Activated B cell treated with CpG ODN at 0.5 μM for 24 hours (primary cell): Measurements from ENCODE around the gene FAHD1. TPM values are rescaled to one million over a fixed set of nuclear protein-coding genes. Genes with fewer than 3 reads are reported as not detected.

Experiments used
- ATAC-seq: fragments of 200-7000 bp; cut with Tn5 transposase; one replicate; pipeline ENCODE4 v1.10.0; 2021; ENCODE audit warnings: low read depth, mild to moderate bottlenecking, moderate library complexity
- CTCF ChIA-PET: fragments of 350-600 bp; sonication (Branson Sonifier 250); formaldehyde crosslinking; loops from one replicate; lab custom pipeline; 2021; ENCODE audit warnings: antibody characterized with exemption; lab: Charles Lee
- POLR2A ChIA-PET: fragments of 350-600 bp; sonication (Branson Sonifier 250); formaldehyde crosslinking; loops from one replicate; lab custom pipeline; 2021; ENCODE audit warnings: antibody characterized with exemption; lab: Charles Lee
- DNase-seq: peaks from one replicate; pipeline ENCODE4 v3.0.0; 2022
- H3K27ac Mint-ChIP-seq: one replicate; pipeline ENCODE4 v1.8.0; 2020; ENCODE audit warnings: mixed read lengths
- H3K27me3 Mint-ChIP-seq: one replicate; pipeline ENCODE4 v1.8.0; 2021; ENCODE audit warnings: mixed read lengths
- H3K36me3 Mint-ChIP-seq: one replicate; pipeline ENCODE4 v1.8.0; 2021; ENCODE audit warnings: low read depth, mixed read lengths
- H3K4me1 Mint-ChIP-seq: one replicate; pipeline ENCODE4 v1.8.0; 2021; ENCODE audit warnings: mixed read lengths
- H3K4me3 Mint-ChIP-seq: one replicate; pipeline ENCODE4 v1.8.0; 2020; ENCODE audit warnings: mild to moderate bottlenecking, mixed read lengths
- H3K9me3 Mint-ChIP-seq: one replicate; pipeline ENCODE4 v1.8.0; 2020; ENCODE audit warnings: mixed read lengths
- intact Hi-C: fragments of 100-400 bp; cut with micrococcal nuclease; formaldehyde crosslinking; loops from one replicate; pipeline ENCODE4 v1.15.1; 2024
- total RNA-seq: library from RNA; stranded (reverse); gene quantifications from 2 replicates; pipeline ENCODE4 v1.2.3, GENCODE V29; 2022
- TF ChIP-seq, protein P1 (sequence below): fragments of 200-600 bp; IDR thresholded peaks from one replicate; pipeline ENCODE4 v1.8.0; 2022; ENCODE audit warnings: antibody characterized with exemption, mild to moderate bottlenecking

FAHD1 gene
- total RNA-seq, 1 donor from 2014 or later: 10.2 TPM

DNA sequence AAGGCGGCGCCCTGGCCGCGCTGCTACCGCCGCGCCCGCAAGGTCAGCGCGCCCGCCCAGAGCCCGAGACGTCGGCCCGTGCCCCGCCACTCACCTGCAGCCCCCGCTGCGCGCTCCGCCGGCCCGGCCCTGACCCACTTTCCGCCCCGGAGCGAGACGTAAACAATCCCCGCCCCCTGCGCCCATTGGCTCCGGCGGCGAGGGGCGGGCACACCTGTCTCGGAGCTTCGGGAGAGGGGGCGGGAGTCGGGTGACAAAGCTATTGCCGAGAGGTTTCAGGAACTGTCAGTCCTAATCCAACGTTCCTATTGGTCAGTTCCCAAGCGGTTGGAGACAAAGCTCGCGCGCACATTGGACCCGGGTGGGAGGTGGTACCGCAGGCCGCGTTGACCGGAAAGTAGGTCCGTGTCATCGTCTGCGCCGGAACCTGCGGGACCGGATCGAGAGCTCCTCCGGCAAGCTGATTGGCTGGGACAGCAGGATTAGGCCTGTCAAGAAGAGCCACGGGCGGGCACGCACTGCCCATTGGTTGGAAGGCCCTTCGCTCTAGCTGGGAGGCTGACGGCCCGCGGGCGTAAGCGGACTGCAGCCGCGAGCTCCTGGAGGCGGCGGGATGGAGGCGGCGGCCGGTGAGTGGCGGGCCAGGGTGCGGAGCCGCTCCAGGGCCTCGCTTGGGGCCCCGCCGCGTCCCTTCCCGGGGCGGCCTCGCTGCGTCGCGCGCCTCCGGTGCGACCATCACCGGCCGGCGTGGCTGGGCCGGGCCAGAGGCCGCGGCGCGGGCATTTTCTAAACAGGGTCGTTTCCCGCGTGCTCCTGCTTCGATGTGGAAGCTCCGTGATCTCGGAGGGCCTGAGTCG, 44.4 kb upstream of the FAHD1 start, which contains the start of the genes NUBP2 and SPSB3:
Gene NUBP2 (plus strand): TSS at position 553 of the 857 bp plus-strand sequence. CDS start 61 bp downstream, at position 614.
Gene SPSB3 (minus strand): TSS at position 164 of the 857 bp plus-strand sequence. CDS start 1,088 bp downstream, outside the sequence.
- peak; percentile 91 for DNase-seq
- H3K9me3 Mint-ChIP-seq: no peaks in the 10 kb centered on the region
- peaks cover 24% of the 10 kb centered on the region for H3K4me1 Mint-ChIP-seq
- POLR2A ChIA-PET: interaction anchor here (0.5 to 3.7 kb wide), 20 partner anchors 9 to 1380 kb away, joined by 3 to 88 read pairs (median 4); partner anchors contain the start of genes EME2, FAHD1, HAGH and JPT2
- H3K27ac Mint-ChIP-seq: peak within 1 kb of the TSS; percentile 87
- peaks cover 14% of the 10 kb centered on the region for H3K36me3 Mint-ChIP-seq
- TF ChIP-seq, protein P1, sequence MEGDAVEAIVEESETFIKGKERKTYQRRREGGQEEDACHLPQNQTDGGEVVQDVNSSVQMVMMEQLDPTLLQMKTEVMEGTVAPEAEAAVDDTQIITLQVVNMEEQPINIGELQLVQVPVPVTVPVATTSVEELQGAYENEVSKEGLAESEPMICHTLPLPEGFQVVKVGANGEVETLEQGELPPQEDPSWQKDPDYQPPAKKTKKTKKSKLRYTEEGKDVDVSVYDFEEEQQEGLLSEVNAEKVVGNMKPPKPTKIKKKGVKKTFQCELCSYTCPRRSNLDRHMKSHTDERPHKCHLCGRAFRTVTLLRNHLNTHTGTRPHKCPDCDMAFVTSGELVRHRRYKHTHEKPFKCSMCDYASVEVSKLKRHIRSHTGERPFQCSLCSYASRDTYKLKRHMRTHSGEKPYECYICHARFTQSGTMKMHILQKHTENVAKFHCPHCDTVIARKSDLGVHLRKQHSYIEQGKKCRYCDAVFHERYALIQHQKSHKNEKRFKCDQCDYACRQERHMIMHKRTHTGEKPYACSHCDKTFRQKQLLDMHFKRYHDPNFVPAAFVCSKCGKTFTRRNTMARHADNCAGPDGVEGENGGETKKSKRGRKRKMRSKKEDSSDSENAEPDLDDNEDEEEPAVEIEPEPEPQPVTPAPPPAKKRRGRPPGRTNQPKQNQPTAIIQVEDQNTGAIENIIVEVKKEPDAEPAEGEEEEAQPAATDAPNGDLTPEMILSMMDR: no peak
- peak; percentile 88 for ATAC-seq
- intact Hi-C loops: loop anchor here (1.0 to 5.0 kb wide), 10 partner anchors 9 to 970 kb away; partner anchors contain the start of genes HAGH, MAPK8IP3, MRPS34 and MSRB1
- H3K27me3 Mint-ChIP-seq: no peaks in the 10 kb centered on the region
- peak within 1 kb of the TSS; percentile 89 for H3K4me3 Mint-ChIP-seq
- CTCF ChIA-PET: interaction anchor here (0.6 to 2.1 kb wide), 6 partner anchors 10 to 419 kb away, joined by 3 to 15 read pairs (median 6); partner anchors contain the start of genes EME2, FAHD1, HAGH and MAPK8IP3

DNA sequence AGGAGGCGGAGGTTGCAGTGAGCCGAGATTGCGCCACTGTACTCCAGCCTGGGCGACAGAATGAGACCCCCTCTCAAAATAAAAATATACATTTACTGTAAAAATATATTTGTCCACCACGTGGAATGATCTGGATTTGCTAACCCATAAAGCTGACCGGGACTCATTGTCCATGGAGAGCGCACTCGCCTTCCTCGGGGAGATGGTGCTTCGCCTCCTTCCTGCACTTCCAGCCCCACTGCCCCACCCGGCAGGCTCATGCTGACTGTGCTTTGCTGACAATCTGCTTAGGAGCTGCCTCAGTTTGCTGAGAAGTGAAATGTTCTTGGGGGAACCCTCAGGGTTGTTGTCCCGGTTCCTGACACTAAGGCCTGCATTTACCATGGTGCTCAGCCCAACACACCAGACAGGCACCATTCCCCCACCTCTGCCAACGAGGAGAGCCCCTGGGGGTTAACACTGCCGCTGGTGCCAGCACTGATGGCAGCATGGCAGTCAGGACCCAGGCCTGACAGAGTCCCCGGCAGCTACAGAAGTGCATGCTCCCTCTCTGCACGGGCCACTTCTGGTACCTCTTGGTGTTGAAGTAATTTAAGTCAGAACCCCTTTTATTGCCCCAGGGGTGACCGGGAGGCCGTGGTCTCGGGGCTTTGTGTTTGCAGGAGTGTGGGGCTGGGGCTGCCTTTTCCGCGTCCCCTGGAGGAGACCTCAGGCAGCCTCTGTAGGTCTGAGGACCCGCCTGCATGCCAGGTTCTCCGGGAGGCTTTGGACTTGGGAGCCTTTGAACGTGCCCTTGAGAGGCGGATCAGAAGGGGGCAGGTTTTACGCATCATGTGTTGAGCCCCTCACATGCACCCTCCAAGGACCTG, 41.8 kb upstream of the FAHD1 start:
- TF ChIP-seq, protein P1: no peak
- ChIA-PET POLR2A (no interaction called here), CTCF (no interaction called here)
- peaks cover 24% of the 10 kb centered on the region for H3K4me1 Mint-ChIP-seq
- no peaks in the 10 kb centered on the region for H3K27me3 Mint-ChIP-seq
- peak overlapping the region; percentile 24 for H3K4me3 Mint-ChIP-seq
- peaks cover 23% of the 10 kb centered on the region for H3K36me3 Mint-ChIP-seq
- ATAC-seq (no peak), DNase-seq (no peak)
- no peaks in the 10 kb centered on the region for H3K9me3 Mint-ChIP-seq
- H3K27ac Mint-ChIP-seq: no peak overlapping the region
- intact Hi-C loops: loop anchor here (5.0 kb wide), 1 partner anchor 187 kb away; the partner anchor contains the start of gene TBL3

DNA sequence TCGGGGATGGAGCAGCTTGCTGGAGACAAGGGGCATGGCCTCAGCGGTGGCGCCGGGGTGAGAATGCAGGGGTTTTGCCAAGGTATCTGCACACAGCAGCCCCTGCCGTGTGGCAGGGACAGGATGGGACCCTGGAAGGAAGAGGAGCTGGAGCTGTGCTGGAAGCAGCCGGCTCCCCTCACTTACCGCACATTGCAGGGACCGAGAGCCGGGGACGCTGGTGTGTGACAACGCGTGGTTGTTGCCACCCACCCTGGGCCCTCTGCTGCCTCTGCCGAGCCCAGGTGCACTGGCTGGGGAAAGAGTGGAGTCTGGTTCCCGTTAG, 41.2 kb upstream of the FAHD1 start:
- H3K27ac Mint-ChIP-seq: no peak overlapping the region
- intact Hi-C loops: no loop called here
- no peaks in the 10 kb centered on the region for H3K9me3 Mint-ChIP-seq
- H3K27me3 Mint-ChIP-seq: no peaks in the 10 kb centered on the region
- TF ChIP-seq, protein P1: no peak
- H3K4me1 Mint-ChIP-seq: peaks cover 24% of the 10 kb centered on the region
- CTCF ChIA-PET: no interaction called here
- DNase-seq: no peak
- ATAC-seq: no peak
- peaks cover 23% of the 10 kb centered on the region for H3K36me3 Mint-ChIP-seq
- H3K4me3 Mint-ChIP-seq: no peak overlapping the region
- POLR2A ChIA-PET: interaction anchor here (0.6 kb wide), 1 partner anchor 50 kb away, joined by 4 read pairs; no protein-coding TSS in a partner anchor

DNA sequence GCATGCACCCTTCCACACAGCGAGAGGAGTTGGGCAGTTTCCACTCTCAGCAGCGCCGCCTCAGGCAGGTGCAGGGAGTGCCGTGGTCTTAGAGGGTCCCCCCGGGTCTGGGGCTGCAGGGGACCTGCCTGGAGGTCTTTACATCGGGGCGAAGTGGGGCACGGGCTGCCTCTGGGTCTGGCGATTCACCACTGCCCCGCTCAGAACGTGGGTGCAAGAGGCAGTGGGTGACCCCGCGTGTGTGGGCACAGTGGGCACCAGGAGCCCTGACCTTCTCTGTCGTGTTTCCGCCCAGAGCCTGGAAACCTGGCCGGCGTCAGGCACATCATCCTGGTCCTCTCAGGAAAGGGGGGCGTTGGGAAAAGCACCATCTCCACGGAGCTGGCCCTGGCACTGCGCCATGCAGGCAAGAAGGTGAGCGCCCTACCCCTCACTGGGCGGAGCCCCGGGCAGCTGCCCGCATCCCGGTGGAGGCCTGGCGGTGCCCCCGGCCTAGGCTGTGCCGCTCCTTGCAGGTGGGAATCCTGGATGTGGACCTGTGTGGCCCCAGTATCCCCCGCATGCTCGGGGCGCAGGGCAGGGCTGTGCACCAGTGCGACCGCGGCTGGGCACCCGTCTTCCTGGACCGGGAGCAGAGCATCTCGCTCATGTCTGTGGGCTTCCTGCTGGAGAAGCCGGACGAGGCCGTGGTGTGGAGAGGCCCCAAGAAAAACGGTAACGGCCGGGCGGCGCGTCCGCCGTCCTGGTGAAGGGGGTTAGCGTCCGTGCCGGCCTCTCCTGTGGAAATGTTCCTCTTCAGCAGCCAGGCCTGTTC, 40.6 kb upstream of the FAHD1 start:
- TF ChIP-seq, protein P1: no peak
- intact Hi-C loops: no loop called here
- Mint-ChIP-seq H3K27ac (no peak overlapping the region), H3K27me3 (no peaks in the 10 kb centered on the region), H3K4me3 (no peak overlapping the region), H3K9me3 (no peaks in the 10 kb centered on the region), H3K4me1 (peaks cover 20% of the 10 kb centered on the region), H3K36me3 (peaks cover 23% of the 10 kb centered on the region)
- ChIA-PET POLR2A (interaction anchor here (0.6 kb wide), 1 partner anchor 49 kb away, joined by 4 read pairs; no protein-coding TSS in a partner anchor), CTCF (no interaction called here)
- DNase-seq: peak; percentile 13
- no peak for ATAC-seq
